ENCODE data around the gene ZNF280C. TPM values are rescaled to one million over a fixed set of nuclear protein-coding genes. Genes with fewer than 3 reads are reported as not detected.

ZNF280C gene
- total RNA-seq, 1 experiment from 2014 or later, result 22.0 TPM

- BruUV-seq (replicated peaks), result no TSS peak
- Histone ChIP-seq H3K36me3 (ENCODE audit: insufficient read depth, low read length, poor library complexity, severe bottlenecking) (no peaks in the 10 kb centered on the region), H3K27me3 (replicated peaks; ENCODE audit: insufficient read depth, low read depth, low read length, poor library complexity) (no peaks in the 10 kb centered on the region), H3K27ac (ENCODE audit: low read depth, low read length, poor library complexity, severe bottlenecking) (no peak overlapping the region), H3K4me3 (ENCODE audit: low read depth, low read length, poor library complexity, severe bottlenecking) (no peak overlapping the region), H3K4me1 (ENCODE audit: insufficient read depth, low read length, poor library complexity, severe bottlenecking) (no peaks in the 10 kb centered on the region), H3K9me3 (ENCODE audit: low read depth, low read length, poor library complexity, severe bottlenecking) (no peaks in the 10 kb centered on the region)
- ChIA-PET CTCF (no interaction called here), POLR2A (ENCODE audit: low non-redundant PET) (no interaction called here)
- DNase-seq (ENCODE audit: low spot score), result no peak
- no peak for TF ChIP-seq EZH2 (IDR thresholded peaks at IDR 0.05; ENCODE audit: borderline replicate concordance, low read depth, low read length, poor library complexity, severe bottlenecking)
- TF ChIP-seq, protein P1, sequence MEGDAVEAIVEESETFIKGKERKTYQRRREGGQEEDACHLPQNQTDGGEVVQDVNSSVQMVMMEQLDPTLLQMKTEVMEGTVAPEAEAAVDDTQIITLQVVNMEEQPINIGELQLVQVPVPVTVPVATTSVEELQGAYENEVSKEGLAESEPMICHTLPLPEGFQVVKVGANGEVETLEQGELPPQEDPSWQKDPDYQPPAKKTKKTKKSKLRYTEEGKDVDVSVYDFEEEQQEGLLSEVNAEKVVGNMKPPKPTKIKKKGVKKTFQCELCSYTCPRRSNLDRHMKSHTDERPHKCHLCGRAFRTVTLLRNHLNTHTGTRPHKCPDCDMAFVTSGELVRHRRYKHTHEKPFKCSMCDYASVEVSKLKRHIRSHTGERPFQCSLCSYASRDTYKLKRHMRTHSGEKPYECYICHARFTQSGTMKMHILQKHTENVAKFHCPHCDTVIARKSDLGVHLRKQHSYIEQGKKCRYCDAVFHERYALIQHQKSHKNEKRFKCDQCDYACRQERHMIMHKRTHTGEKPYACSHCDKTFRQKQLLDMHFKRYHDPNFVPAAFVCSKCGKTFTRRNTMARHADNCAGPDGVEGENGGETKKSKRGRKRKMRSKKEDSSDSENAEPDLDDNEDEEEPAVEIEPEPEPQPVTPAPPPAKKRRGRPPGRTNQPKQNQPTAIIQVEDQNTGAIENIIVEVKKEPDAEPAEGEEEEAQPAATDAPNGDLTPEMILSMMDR (conservative IDR thresholded peaks at IDR 0.05; ENCODE audit: low read depth, low read length), result no peak
- intact Hi-C loops (cut with micrococcal nuclease; ENCODE audit: unreplicated experiment), result no loop called here
Observed at GRCh38 chrX:130301977-130302376, 33.3 kb upstream of the ZNF280C start.

- H3K27me3 ChIP-seq (replicated peaks; ENCODE audit: insufficient read depth, low read depth, low read length, poor library complexity), result no peaks in the 10 kb centered on the region
- no peaks in the 10 kb centered on the region for H3K9me3 ChIP-seq (ENCODE audit: low read depth, low read length, poor library complexity, severe bottlenecking)
- BruUV-seq (replicated peaks), result no TSS peak
- no peak for DNase-seq (ENCODE audit: low spot score)
- no peak for TF ChIP-seq EZH2 (IDR thresholded peaks at IDR 0.05; ENCODE audit: borderline replicate concordance, low read depth, low read length, poor library complexity, severe bottlenecking)
- TF ChIP-seq, protein P1 (conservative IDR thresholded peaks at IDR 0.05; ENCODE audit: low read depth, low read length), result no peak
- H3K4me1 ChIP-seq (ENCODE audit: insufficient read depth, low read length, poor library complexity, severe bottlenecking), result no peaks in the 10 kb centered on the region
- no peak overlapping the region for H3K4me3 ChIP-seq (ENCODE audit: low read depth, low read length, poor library complexity, severe bottlenecking)
- POLR2A ChIA-PET (ENCODE audit: low non-redundant PET), result no interaction called here
- intact Hi-C loops (cut with micrococcal nuclease; ENCODE audit: unreplicated experiment), result no loop called here
- CTCF ChIA-PET, result no interaction called here
- no peaks in the 10 kb centered on the region for H3K36me3 ChIP-seq (ENCODE audit: insufficient read depth, low read length, poor library complexity, severe bottlenecking)
- H3K27ac ChIP-seq (ENCODE audit: low read depth, low read length, poor library complexity, severe bottlenecking), result no peak overlapping the region
Observed at GRCh38 chrX:130301405-130301804, 32.7 kb upstream of the ZNF280C start.

GRCh38 chrX:130300010-130300282 is 31.2 kb upstream of the ZNF280C start:
- CTCF ChIA-PET, result interaction anchor here (0.6 kb wide), 1 partner anchor 238 kb away, joined by 3 read pairs; no protein-coding TSS in a partner anchor
- no TSS peak for BruUV-seq (replicated peaks)
- TF ChIP-seq, protein P1 (conservative IDR thresholded peaks at IDR 0.05; ENCODE audit: low read depth, low read length), result no peak
- no peak for TF ChIP-seq EZH2 (IDR thresholded peaks at IDR 0.05; ENCODE audit: borderline replicate concordance, low read depth, low read length, poor library complexity, severe bottlenecking)
- DNase-seq (ENCODE audit: low spot score), result no peak
- Histone ChIP-seq H3K27ac (ENCODE audit: low read depth, low read length, poor library complexity, severe bottlenecking) (no peak overlapping the region), H3K27me3 (replicated peaks; ENCODE audit: insufficient read depth, low read depth, low read length, poor library complexity) (no peaks in the 10 kb centered on the region), H3K4me1 (ENCODE audit: insufficient read depth, low read length, poor library complexity, severe bottlenecking) (peaks cover 7% of the 10 kb centered on the region), H3K36me3 (ENCODE audit: insufficient read depth, low read length, poor library complexity, severe bottlenecking) (no peaks in the 10 kb centered on the region), H3K4me3 (ENCODE audit: low read depth, low read length, poor library complexity, severe bottlenecking) (no peak overlapping the region), H3K9me3 (ENCODE audit: low read depth, low read length, poor library complexity, severe bottlenecking) (no peaks in the 10 kb centered on the region)
- POLR2A ChIA-PET (ENCODE audit: low non-redundant PET), result no interaction called here
- intact Hi-C loops (cut with micrococcal nuclease; ENCODE audit: unreplicated experiment), result no loop called here
